ENCODE measurements around the gene GET4.

Gene GET4

GRCh38 chr7:898460-898854, 22.1 kb downstream of the GET4 start:
- H3K9ac ChIP-seq (ENCODE audit: insufficient read length, low read depth): no peak overlapping the region
- peaks cover 61% of the 10 kb centered on the region for H3K36me3 ChIP-seq (ENCODE audit: insufficient read depth, insufficient read length, low read length)
- TF ChIP-seq SUZ12 (IDR thresholded peaks at IDR 0.05; ENCODE audit: extremely low read depth, insufficient read depth, insufficient read length): no peak
- no peak for TF ChIP-seq YY1 (IDR thresholded peaks at IDR 0.05; ENCODE audit: insufficient read depth, insufficient read length)
- no peak for TF ChIP-seq ZNF274 (IDR thresholded peaks at IDR 0.05; ENCODE audit: low read depth, low read length)
- peaks cover 20% of the 10 kb centered on the region for H3K4me1 ChIP-seq (ENCODE audit: insufficient read depth, insufficient read length)
- H3K9me3 ChIP-seq (ENCODE audit: insufficient read depth, low read length): no peaks in the 10 kb centered on the region
- DNase-seq (ENCODE audit: low read depth, low spot score): no peak
- H3K4me3 ChIP-seq (ENCODE audit: insufficient read length, low read depth): no peak overlapping the region
- H3K27me3 ChIP-seq (ENCODE audit: insufficient read depth, insufficient read length): peaks cover under 1% of the 10 kb centered on the region

- Histone ChIP-seq H3K27me3 (ENCODE audit: insufficient read depth, insufficient read length) (peaks cover 7% of the 10 kb centered on the region), H3K4me3 (ENCODE audit: insufficient read length, low read depth) (no peak overlapping the region), H3K4me1 (ENCODE audit: insufficient read depth, insufficient read length) (peaks cover 20% of the 10 kb centered on the region), H3K9ac (ENCODE audit: insufficient read length, low read depth) (no peak overlapping the region), H3K36me3 (ENCODE audit: insufficient read depth, insufficient read length, low read length) (peaks cover 55% of the 10 kb centered on the region), H3K9me3 (ENCODE audit: insufficient read depth, low read length) (no peaks in the 10 kb centered on the region)
- DNase-seq (ENCODE audit: low read depth, low spot score): no peak
- TF ChIP-seq SUZ12 (IDR thresholded peaks at IDR 0.05; ENCODE audit: extremely low read depth, insufficient read depth, insufficient read length): no peak
- no peak for TF ChIP-seq ZNF274 (IDR thresholded peaks at IDR 0.05; ENCODE audit: low read depth, low read length)
- TF ChIP-seq YY1 (IDR thresholded peaks at IDR 0.05; ENCODE audit: insufficient read depth, insufficient read length): no peak
Measured at GRCh38 chr7:898855-899681, 22.7 kb downstream of the GET4 start.

- Histone ChIP-seq H3K9me3 (ENCODE audit: insufficient read depth, low read length) (no peaks in the 10 kb centered on the region), H3K4me3 (ENCODE audit: insufficient read length, low read depth) (no peak overlapping the region), H3K36me3 (ENCODE audit: insufficient read depth, insufficient read length, low read length) (peaks cover 47% of the 10 kb centered on the region), H3K9ac (ENCODE audit: insufficient read length, low read depth) (no peak overlapping the region), H3K27me3 (ENCODE audit: insufficient read depth, insufficient read length) (peaks cover 14% of the 10 kb centered on the region), H3K4me1 (ENCODE audit: insufficient read depth, insufficient read length) (peaks cover 21% of the 10 kb centered on the region)
- TF ChIP-seq ZNF274 (IDR thresholded peaks at IDR 0.05; ENCODE audit: low read depth, low read length): no peak
- TF ChIP-seq SUZ12 (IDR thresholded peaks at IDR 0.05; ENCODE audit: extremely low read depth, insufficient read depth, insufficient read length): no peak
- no peak for TF ChIP-seq YY1 (IDR thresholded peaks at IDR 0.05; ENCODE audit: insufficient read depth, insufficient read length)
- DNase-seq (ENCODE audit: low read depth, low spot score): no peak
Measured at GRCh38 chr7:899806-900205, 23.5 kb downstream of the GET4 start.

- Histone ChIP-seq H3K9me3 (ENCODE audit: insufficient read depth, low read length) (no peaks in the 10 kb centered on the region), H3K4me1 (ENCODE audit: insufficient read depth, insufficient read length) (peaks cover 22% of the 10 kb centered on the region), H3K36me3 (ENCODE audit: insufficient read depth, insufficient read length, low read length) (peaks cover 40% of the 10 kb centered on the region), H3K4me3 (ENCODE audit: insufficient read length, low read depth) (no peak overlapping the region), H3K27me3 (ENCODE audit: insufficient read depth, insufficient read length) (peaks cover 21% of the 10 kb centered on the region), H3K9ac (ENCODE audit: insufficient read length, low read depth) (no peak overlapping the region)
- TF ChIP-seq SUZ12 (IDR thresholded peaks at IDR 0.05; ENCODE audit: extremely low read depth, insufficient read depth, insufficient read length) (no peak), ZNF274 (IDR thresholded peaks at IDR 0.05; ENCODE audit: low read depth, low read length) (no peak), YY1 (IDR thresholded peaks at IDR 0.05; ENCODE audit: insufficient read depth, insufficient read length) (no peak)
- no peak for DNase-seq (ENCODE audit: low read depth, low spot score)
Measured at GRCh38 chr7:900331-901040, 24.1 kb downstream of the GET4 start.

- H3K4me3 ChIP-seq (ENCODE audit: insufficient read length, low read depth): no peak overlapping the region
- H3K9ac ChIP-seq (ENCODE audit: insufficient read length, low read depth): no peak overlapping the region
- no peaks in the 10 kb centered on the region for H3K9me3 ChIP-seq (ENCODE audit: insufficient read depth, low read length)
- H3K4me1 ChIP-seq (ENCODE audit: insufficient read depth, insufficient read length): peaks cover 22% of the 10 kb centered on the region
- DNase-seq (ENCODE audit: low read depth, low spot score): no peak
- no peak for TF ChIP-seq SUZ12 (IDR thresholded peaks at IDR 0.05; ENCODE audit: extremely low read depth, insufficient read depth, insufficient read length)
- no peak for TF ChIP-seq YY1 (IDR thresholded peaks at IDR 0.05; ENCODE audit: insufficient read depth, insufficient read length)
- TF ChIP-seq ZNF274 (IDR thresholded peaks at IDR 0.05; ENCODE audit: low read depth, low read length): no peak
- peaks cover 35% of the 10 kb centered on the region for H3K36me3 ChIP-seq (ENCODE audit: insufficient read depth, insufficient read length, low read length)
- H3K27me3 ChIP-seq (ENCODE audit: insufficient read depth, insufficient read length): peaks cover 23% of the 10 kb centered on the region
Measured at GRCh38 chr7:901041-901387, 24.7 kb downstream of the GET4 start.

GRCh38 chr7:901388-902154, 25.2 kb downstream of the GET4 start:
- Histone ChIP-seq H3K36me3 (ENCODE audit: insufficient read depth, insufficient read length, low read length) (peaks cover 30% of the 10 kb centered on the region), H3K4me3 (ENCODE audit: insufficient read length, low read depth) (no peak overlapping the region), H3K27me3 (ENCODE audit: insufficient read depth, insufficient read length) (peaks cover 23% of the 10 kb centered on the region), H3K4me1 (ENCODE audit: insufficient read depth, insufficient read length) (peaks cover 22% of the 10 kb centered on the region), H3K9ac (ENCODE audit: insufficient read length, low read depth) (no peak overlapping the region), H3K9me3 (ENCODE audit: insufficient read depth, low read length) (no peaks in the 10 kb centered on the region)
- no peak for TF ChIP-seq SUZ12 (IDR thresholded peaks at IDR 0.05; ENCODE audit: extremely low read depth, insufficient read depth, insufficient read length)
- no peak for TF ChIP-seq YY1 (IDR thresholded peaks at IDR 0.05; ENCODE audit: insufficient read depth, insufficient read length)
- TF ChIP-seq ZNF274 (IDR thresholded peaks at IDR 0.05; ENCODE audit: low read depth, low read length): no peak
- DNase-seq (ENCODE audit: low read depth, low spot score): peak; percentile 95
